DMS114 treated with DMSO at 0.1 percent for 48 hours (cell line): ENCODE results near the gene ATP8B3.
"Not testable (repeated sequence)": the region's sequence is repeated elsewhere in the genome, so short reads cannot be mapped to it uniquely, and the experiment has no call there.

Experiments used
- DNase-seq: peaks from one replicate; lab custom pipeline; 2025; ENCODE audit not compliant: unreplicated experiment; lab: John Stamatoyannopoulos, UW

ATP8B3 gene

DNA sequence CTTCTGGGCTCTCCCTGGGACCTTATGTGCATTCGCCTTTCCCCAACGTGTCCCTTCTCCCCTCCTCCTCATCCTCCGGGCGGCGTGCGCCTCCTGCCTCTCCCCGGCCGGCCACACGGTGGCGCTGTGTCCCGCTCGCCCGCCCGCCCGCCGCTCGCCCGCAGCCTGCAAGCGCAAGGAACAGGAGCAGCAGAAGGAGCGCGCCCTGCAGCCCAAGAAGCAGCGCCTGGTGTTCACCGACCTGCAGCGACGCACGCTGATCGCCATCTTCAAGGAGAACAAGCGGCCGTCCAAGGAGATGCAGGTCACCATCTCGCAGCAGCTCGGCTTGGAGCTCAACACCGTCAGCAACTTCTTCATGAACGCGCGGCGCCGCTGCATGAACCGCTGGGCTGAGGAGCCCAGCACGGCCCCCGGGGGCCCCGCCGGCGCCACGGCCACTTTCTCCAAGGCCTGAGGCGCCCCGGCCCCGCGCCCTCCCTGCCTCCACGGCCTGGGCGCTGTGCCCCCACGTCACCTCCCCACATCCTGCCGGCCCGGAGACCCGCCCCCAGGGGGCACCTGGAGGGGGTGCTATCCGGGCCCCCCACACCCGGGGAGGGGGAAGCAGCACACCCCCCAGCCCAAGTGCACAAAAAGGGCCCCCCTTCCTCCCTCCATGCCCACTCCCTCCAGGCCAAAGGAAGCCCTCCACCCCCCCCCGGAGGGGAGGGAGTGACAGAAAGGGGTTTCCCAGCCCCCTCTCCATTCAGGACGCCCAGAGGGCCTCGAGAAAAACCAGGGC is 36.9 kb downstream of the ATP8B3 start:
- DNase-seq = peak; percentile 19

DNA sequence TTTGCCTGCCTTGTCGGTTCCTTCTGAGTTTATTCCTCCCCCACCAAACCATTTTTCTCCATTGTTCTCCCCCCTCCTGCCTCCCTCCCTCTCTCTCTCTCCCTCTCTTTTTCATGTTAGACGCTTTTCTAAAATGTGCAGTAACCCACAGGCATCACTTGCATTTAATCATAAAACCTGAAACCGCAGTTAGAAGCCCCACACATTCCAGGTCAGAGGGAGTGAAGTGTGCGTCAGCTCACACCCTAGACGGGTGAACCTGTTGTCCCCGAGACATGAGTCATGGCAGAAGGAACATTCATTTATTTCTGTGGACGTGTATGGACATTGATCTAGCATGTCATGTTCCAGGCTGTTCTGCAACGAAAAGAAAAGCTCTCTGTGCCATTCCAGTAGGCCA is 38.9 kb downstream of the ATP8B3 start:
- no peak for DNase-seq

GRCh38 chr19:1770866-1771576 is 41.1 kb downstream of the ATP8B3 start:
- DNase-seq = no peak

DNA sequence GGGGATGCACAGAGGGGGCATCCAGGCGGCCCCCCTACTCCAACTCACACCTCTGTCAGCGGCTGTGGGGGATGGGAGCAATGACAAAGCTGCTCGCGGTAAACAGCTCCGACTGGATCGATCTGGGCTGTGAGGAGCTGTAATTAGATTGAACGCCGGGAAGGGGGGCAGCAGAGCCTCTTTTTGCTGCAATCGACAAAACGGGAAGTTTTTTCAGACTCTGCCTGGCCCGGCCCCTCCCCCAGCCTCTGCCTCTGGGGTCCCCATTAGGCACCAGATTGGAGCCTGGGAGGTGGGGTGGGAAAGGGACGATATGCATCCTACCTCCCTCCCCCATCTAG is 42.5 kb downstream of the ATP8B3 start:
- no peak for DNase-seq

- no peak for DNase-seq
Observed at GRCh38 chr19:1768918-1769644, 43.0 kb downstream of the ATP8B3 start.

GRCh38 chr19:1768248-1768647 is 43.8 kb downstream of the ATP8B3 start:
- no peak for DNase-seq

DNA sequence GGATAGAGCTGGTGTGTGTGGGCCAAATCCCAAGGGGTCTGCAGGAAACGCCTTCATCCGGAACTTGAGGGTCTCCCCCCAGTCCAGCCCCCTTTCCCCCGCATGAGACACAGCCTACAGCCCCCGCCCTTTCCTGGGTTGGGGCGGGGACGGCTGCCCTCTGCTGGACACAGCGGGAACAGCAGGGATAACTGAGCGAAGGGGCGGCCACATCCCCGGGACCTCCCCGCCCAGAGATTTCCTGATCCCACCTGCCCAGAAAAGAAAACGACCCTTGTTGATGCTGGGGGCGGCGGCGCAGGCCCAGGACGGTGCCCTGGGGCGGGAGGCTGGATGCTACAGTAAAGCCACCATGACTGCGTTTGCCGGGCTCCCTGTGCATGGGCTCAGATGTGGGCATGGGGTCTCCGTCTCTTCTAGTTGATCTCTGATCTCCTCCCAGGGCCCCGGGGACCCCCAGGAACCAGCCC is 44.6 kb downstream of the ATP8B3 start:
- no peak for DNase-seq

- no peak for DNase-seq
Observed at GRCh38 chr19:1766800-1767352, 45.2 kb downstream of the ATP8B3 start.

DNA sequence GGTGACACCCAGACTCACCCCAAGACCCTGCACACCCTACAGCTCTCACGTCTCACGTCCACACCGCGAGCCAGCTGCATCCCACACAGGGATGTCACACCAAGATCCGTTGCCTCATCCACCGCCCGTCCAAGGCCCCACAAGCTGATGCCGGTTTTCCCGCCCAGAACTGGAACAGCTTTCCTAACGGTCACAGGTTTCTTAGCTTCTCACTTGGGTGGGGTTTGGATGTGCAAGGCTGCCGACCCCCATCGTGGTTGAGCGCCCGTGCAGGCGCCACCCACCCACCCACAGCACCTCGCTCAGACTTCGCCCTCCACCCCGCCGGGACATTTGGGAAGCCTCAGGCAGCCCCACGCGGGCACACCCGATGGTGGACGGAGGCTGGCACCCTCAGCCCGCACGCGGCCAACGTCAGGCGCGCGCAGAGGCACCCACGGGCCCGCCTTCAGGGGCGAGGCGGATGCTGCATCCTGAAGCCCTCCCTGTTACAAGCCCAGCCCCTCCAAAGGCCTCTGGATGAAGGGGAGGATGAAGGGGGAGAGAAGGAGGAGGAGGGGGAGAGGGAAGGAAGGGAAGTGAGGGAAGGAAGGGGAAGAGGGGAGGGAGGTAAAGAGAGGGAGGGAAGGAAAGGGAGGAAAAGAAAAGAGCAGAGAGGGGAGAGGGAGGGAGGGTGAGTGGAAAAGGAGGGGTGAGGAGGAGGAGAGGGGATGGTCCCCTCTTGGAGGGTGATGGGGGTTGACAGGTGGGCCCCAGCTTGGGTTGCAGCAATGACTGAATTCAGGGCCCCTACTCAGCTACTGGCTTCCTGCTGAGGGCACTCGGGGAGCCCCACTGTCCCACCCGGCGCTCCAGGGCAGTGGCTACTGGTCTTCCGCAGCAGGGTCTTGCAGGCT is 45.9 kb downstream of the ATP8B3 start:
- DNase-seq = no peak

- no peak for DNase-seq
Observed at GRCh38 chr19:1765232-1765903, 46.7 kb downstream of the ATP8B3 start.

GRCh38 chr19:1764729-1765128 is 47.3 kb downstream of the ATP8B3 start:
- DNase-seq = no peak

DNA sequence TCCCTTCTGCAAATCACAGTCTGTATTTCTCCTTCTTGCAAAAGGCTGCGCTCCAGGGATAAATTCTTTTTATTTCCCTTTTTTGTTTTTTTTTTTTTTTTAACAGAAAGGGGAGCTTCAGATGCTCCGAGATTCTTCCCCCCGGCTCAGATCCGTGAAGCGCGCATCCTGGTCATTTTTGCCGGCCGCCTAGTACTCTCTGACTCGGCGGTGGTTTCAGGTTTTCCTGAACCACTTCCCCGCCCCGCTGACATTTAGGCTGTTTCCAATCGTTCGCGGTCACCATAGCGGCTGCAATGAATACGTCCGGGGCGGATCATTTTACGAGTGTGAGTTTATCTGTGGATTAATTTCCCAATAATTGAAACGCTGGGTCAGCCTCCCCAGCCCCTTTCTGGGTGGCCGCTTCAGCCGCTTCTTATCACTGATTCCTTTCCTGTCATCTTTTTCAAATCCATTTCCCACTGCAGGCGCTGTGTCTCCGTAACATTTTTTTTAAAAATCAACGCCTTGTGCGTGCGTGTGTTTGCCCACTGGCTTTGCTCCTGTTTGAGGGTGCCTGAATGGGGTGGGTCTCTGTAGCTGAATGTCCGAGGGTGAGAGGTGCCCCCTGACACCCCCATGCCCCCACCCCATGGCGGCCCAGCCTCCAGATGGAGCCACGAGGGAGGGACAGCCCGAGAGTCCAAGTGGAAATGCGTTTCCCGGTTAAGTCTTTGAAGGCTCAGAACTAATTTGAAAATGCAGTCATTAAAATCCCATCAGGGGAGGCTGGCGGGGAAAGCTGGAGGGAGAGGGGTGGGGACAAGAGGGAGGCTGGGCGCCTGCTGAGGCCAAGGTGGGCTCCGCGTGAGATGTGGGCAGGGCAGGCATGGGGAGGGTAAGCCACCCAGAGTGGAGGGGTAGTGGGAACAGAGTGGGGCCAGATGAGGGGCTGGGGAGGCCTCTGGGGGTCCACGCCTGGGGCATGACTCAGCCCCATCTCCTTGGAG is 48.1 kb downstream of the ATP8B3 start:
- no peak for DNase-seq

DNA sequence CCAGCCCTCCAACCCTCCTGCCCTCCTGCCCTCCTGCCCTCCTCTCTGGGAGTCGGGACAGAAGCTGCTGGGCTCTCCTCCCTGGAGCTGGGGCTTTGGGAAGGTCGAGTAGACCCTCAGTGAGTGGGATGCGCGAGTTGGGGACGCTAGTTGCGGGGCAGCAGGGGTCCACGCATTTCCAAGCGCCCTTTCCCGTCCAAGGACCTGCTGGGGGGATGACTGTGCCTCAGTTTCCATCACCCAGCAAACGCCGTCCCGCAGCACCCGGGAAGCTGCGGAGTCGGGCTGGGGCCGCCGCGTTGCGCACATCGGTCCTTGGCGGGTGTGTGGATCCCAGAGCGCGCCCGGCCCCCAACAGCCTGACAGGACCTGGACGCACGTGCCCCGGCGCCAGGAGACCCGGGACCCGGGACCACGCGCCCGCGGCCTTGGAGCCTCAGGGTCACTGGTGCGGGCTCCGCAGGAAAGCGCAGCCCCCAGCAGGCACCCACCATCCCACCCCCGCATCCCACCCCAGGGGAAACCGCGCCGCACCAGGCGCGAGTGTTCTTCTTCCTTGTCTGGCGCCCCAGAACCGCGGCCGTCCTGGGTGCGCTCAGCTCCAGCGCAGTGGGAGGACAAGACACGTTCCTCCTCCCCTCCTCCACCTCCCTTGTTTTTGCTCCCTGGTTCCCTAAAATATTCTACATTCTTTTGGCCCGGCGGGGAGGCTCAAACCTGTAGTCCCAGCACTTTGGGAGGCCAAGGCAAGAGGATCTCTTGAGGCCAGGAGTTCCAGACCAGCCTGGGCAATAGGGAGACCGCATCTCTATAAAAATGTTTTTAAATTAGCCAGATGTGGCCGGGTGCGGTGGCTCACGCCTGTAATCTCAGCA is 49.6 kb downstream of the ATP8B3 start:
- no peak for DNase-seq

DNA sequence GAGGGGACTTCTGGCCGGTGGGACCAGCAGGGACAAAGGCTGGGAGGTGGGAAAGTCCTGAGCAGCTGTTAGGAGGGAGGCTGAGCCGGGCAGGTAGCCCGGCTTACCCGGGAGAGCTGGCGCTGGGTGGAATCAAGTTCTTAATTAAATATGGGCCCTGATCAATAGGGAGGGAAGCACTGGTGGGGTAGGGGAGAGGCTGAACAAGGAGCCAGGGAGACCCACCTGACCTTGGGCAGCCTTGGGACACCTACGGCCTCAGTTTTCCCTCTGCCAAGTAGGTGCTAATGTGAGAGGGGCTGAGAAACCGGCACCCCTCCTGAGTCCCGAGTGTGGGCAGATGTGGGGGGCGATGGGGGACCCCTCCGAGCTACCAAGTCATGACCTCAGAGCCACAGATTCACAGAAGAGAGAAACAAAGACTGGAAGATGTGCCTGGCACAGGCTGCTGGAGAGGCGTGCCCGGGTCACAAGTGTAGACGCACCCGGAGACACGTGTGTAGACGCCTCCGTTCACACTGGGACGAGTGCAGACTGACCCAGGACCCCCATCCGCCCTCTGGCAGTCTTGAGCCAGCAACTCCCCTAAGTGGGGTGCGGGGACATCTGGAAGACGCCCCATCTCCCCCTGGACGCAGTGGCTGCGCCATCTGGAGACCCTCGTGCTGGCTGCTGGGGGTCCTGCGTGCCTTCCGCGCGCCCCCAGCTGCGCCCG is 50.4 kb downstream of the ATP8B3 start:
- DNase-seq = no peak

GRCh38 chr19:1760786-1761527 is 51.1 kb downstream of the ATP8B3 start:
- not testable (repeated sequence) for DNase-seq

DNA sequence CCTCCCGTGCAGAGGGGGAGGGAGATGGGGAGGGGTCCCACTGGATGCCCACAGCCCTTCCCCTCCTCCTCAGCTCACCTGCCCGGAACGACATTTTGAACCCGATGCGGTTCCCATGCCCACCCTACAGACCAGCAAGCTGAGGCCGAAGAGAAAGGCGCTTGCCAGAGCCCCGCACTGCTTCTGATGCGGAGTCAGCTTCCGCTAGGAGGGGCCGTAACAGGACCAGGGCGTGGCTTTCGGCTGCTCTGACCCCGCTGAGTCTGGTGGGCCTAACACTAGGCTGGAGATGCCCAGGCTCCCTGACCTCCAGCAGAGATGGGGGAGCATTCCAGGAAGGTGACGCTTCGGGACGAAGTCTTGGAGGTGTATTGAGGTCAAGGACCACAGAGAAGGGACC is 52.1 kb downstream of the ATP8B3 start:
- DNase-seq = no peak
